AG09309 (cell line): Measurements from ENCODE around the gene CDKN2AIPNL.

Experiments
- DNase-seq: peaks from one replicate; pipeline ENCODE4 v3.0.0-alpha.2; 2010; ENCODE audit warnings: low read depth
- H3K4me3 ChIP-seq: 2 replicates; pipeline ENCODE4 v1.5.1; 2011; ENCODE audit warnings: mild to moderate bottlenecking, low read depth, low read length, moderate library complexity; ENCODE audit not compliant: control insufficient read depth
- TF ChIP-seq, protein P1 (sequence below): IDR thresholded peaks from 2 replicates; pipeline ENCODE4 v1.5.1; 2011; ENCODE audit warnings: mild to moderate bottlenecking, low read depth, low read length, inconsistent platforms; ENCODE audit not compliant: insufficient read depth, control insufficient read depth; ENCODE audit errors: missing control alignments

Gene CDKN2AIPNL

DNA sequence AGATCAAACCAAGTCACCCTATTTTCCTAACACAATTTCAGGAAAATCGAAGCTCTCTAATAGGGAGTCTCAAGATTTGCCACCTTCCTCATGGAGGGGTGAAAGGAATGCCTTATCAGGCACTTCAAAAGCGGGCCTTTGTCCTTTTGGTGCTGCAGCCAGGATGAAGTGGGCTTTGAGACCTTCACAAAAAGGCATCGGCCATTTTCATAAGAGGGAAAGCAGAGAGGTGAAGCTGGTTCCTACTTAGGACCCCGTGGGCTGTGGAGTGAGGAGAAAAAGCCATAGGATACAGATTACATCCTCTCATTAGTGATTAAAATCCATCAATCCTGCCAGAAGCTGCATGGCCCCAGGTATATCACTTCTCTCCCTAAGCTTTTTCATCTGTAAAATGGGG lies 859 bp downstream of the CDKN2AIPNL start:
- no peak for DNase-seq
- TF ChIP-seq, protein P1, sequence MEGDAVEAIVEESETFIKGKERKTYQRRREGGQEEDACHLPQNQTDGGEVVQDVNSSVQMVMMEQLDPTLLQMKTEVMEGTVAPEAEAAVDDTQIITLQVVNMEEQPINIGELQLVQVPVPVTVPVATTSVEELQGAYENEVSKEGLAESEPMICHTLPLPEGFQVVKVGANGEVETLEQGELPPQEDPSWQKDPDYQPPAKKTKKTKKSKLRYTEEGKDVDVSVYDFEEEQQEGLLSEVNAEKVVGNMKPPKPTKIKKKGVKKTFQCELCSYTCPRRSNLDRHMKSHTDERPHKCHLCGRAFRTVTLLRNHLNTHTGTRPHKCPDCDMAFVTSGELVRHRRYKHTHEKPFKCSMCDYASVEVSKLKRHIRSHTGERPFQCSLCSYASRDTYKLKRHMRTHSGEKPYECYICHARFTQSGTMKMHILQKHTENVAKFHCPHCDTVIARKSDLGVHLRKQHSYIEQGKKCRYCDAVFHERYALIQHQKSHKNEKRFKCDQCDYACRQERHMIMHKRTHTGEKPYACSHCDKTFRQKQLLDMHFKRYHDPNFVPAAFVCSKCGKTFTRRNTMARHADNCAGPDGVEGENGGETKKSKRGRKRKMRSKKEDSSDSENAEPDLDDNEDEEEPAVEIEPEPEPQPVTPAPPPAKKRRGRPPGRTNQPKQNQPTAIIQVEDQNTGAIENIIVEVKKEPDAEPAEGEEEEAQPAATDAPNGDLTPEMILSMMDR = no peak
- H3K4me3 ChIP-seq = peak overlapping the region; percentile 60

DNA sequence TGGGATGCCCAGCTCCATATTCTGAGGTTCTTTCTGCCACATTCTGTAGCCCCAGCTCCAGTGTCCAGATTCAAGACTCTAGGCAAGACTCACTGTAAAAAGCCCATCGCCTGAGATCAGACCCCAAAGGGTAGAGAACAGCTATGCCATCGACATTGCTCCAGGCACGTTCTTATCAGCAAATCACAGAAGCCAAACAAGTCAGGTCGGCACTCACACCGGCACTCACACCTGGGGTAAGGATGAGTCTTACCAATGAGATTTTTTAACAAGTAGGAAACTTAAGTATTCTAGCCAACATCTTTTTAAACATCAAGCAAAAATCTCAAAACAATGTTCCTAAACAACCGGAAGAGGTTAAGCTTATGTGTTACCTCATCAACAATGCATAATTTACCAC lies 2.4 kb downstream of the CDKN2AIPNL start:
- no peak overlapping the region for H3K4me3 ChIP-seq
- DNase-seq = no peak
- TF ChIP-seq, protein P1 = no peak

DNA sequence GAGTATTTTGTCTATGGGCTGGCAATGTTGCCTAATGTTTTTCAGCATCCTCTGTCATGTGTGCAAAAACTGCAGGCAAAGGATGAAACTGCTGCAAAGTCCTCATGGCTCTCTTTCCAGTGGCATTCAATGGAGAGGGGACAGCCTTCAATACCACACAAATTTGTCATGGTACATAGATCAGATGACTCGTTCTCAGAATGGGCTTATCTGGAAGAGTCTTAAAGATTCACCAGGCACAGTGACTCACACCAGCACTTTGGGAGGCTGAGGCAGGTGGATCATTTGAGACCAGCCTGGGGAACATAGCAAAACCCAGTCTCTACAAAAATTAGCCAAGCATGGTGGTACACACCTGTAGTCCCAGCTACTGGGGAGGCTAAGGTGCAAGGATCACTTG lies 5.3 kb downstream of the CDKN2AIPNL start:
- no peak for DNase-seq
- TF ChIP-seq, protein P1 = no peak
- H3K4me3 ChIP-seq = no peak overlapping the region

DNA sequence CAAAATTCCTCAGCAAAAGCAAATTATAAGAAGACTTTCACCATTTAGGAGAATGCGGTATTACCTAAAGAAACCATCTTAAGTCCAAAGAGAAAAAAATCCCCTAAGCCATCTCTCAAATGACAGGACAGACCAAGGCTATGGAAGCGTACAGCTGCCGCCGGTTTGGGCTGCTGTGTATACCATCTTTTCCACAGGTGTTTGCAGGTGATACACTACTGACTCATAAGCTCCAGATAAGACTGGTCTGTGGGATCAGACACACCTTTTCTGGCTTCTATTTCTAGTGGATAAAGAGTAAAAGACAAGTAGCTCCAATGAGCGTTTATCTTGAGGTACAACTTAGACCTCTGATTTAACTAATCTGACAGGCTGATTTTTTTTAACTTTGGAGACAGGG lies 7.7 kb downstream of the CDKN2AIPNL start:
- DNase-seq = no peak
- TF ChIP-seq, protein P1 = no peak

DNA sequence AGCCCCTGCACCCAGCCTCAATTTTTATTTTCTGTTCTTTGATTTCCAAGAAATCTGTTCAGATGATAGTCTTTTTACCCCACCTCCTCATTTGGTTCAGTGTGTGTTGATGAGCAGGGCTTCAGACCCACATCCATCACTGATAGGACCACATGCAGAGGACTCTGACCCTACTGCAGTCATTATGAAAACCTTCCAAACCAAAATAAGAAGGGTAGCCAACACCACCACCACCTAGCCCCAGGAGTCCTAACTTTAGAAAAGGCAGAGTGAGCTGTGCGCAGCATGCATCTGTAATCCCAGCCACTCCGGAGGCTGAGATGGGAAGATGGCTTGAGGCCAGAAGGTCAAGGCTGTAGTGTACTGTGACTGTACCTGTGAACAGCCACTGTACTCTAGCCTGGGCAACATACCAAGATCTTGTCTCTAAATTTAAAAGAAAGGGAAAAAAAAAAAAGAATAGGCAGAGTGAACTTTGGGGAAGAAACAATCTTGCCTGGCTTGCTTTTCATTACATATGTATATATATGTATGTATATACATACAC lies 13.0 kb downstream of the CDKN2AIPNL start:
- DNase-seq = no peak
- H3K4me3 ChIP-seq = no peak overlapping the region
- TF ChIP-seq, protein P1 = no peak

More for the DNA sequence above, 7.7 kb downstream of the CDKN2AIPNL start:
- no peak overlapping the region for H3K4me3 ChIP-seq

DNA sequence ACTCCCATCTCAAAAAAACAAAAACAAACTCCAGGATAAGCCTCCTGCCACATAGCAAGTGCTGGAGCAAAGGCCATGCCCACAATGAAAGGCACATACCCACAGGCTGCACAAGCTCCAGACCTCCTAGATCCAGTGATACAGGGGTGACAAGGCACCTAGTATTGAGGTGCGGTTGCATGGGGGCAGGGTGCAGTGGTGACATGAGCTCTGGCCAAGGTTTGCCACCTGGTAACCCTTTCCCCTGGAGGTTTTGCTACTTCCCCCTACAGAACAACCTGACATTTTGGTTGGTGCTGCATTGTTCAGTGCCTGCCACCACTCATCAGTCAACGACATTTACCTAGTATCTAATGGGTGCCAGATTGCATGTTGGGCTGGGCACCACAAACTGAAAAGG lies 14.5 kb downstream of the CDKN2AIPNL start:
- DNase-seq = no peak
- TF ChIP-seq, protein P1 = no peak

DNA sequence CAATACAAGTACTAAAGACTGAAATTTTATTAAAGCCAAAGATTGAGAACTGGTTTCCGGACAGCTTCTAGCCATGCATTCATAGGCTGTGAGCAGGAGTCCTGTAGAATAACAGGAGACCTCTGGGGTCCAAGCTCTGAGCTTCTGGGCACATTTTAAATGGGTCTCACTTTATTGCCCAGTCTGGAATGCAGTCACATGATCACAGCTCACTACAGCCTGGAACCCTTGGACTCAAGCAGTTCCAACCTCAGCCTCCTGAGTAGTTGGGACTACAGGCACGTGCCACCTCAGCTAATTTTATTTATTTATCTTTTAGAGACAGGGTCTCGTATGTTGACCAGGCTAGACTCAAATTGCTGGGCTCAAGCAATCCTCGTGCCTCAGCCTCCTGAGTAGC lies 15.4 kb downstream of the CDKN2AIPNL start:
- TF ChIP-seq, protein P1 = no peak
- H3K4me3 ChIP-seq = no peak overlapping the region
- no peak for DNase-seq

More for the DNA sequence above, 14.5 kb downstream of the CDKN2AIPNL start:
- H3K4me3 ChIP-seq = no peak overlapping the region
